ENCODE data around the gene CIROP.

GRCh38 chr14:23056956-23057756 lies 47.6 kb downstream of the CIROP start, which contains the start of gene CDH24:
- peak in 1 of 2 donors; percentile 25 for TF ChIP-seq POLR2A (IDR thresholded peaks at IDR 0.05)
- TF ChIP-seq CTCF (IDR thresholded peaks at IDR 0.05) = no peak

Measured in heart left ventricle (tissue), 13 donors.